Epidermal melanocyte (primary cell): ENCODE measurements around the gene SPANXC.
A peak's percentile ranks its signal among the peaks of the same experiment; 100 is the strongest.
"Not testable (repeated sequence)": the region's sequence is repeated elsewhere in the genome, so short reads cannot be mapped to it uniquely, and the experiment has no call there.

ENCODE experiments used
- DNase-seq: peaks from one replicate; pipeline ENCODE4 v3.0.0; 2011; ENCODE audit warnings: low spot score; ENCODE audit not compliant: insufficient read length

SPANXC gene

GRCh38 chrX:141242417-141242816 is at the start of gene SPANXC:
Gene SPANXC, minus strand, starts transcription at chrX:141242517. Its CDS starts 60 bp downstream, at chrX:141242457.
- not testable (repeated sequence) for DNase-seq

- DNase-seq: no peak
These were observed 37.2 kb upstream of the SPANXC start for GRCh38 chrX:141279476-141279875.

GRCh38 chrX:141278306-141278705 is 36.0 kb upstream of the SPANXC start:
- DNase-seq: no peak

- DNase-seq: no peak
These were observed 15.8 kb upstream of the SPANXC start for GRCh38 chrX:141258080-141258479.

- DNase-seq: no peak
These were observed 20.7 kb downstream of the SPANXC start for GRCh38 chrX:141221611-141222010.

GRCh38 chrX:141220342-141221008 is 21.8 kb downstream of the SPANXC start:
- peak; percentile 19 for DNase-seq

- DNase-seq: no peak
These were observed 28.1 kb downstream of the SPANXC start for GRCh38 chrX:141214196-141214595.

- no peak for DNase-seq
These were observed 40.4 kb downstream of the SPANXC start for GRCh38 chrX:141201962-141202361.
